A549 treated with ZK216348 at 1 μM for 4 hours (cell line): ENCODE data around the gene DYNLT1. TPM values are rescaled to one million over a fixed set of nuclear protein-coding genes. Genes with fewer than 3 reads are reported as not detected.

ENCODE experiments used
- total RNA-seq: library from RNA; stranded (reverse); fragments of 200-300 nt; extraction: Qiagen RNA extraction; gene quantifications from 5 replicates; pipeline ENCODE4 v1.2.3, GENCODE V29; 2022; ENCODE audit warnings: low read depth

Gene DYNLT1
- 97.2 to 155 TPM (median 104 TPM) in 5 replicates for total RNA-seq

GRCh38 chr6:158644231-158645063 lies at the start of gene DYNLT1:
TSS of gene DYNLT1 (minus strand) at chr6:158644743. CDS start at chr6:158644708, 35 bp downstream.

GRCh38 chr6:158649289-158650143 lies 5.0 kb upstream of the DYNLT1 start, which contains the start of gene SYTL3:
TSS of gene SYTL3 (plus strand) at chr6:158650054. CDS start at chr6:158663269, 13,215 bp downstream.

Other genes with a start within 250 kb of the DYNLT1 start
- 9.4 to 16.4 TPM (median 15.2 TPM) in 5 replicates for gene TMEM181, start 84.7 kb downstream of the DYNLT1 start, total RNA-seq
- 1.1 to 1.8 TPM (median 1.4 TPM) in 5 replicates for gene SYTL3, start 5.3 kb upstream of the DYNLT1 start, total RNA-seq
- gene EZR, start 174.6 kb upstream of the DYNLT1 start, total RNA-seq, result 324 to 388 TPM (median 375 TPM) in 5 replicates